PFSK-1 (cell line): Measurements from ENCODE around the gene CD82.

Experiments used
- FOXP2 ChIP-seq: optimal IDR thresholded peaks from 2 replicates; pipeline ENCODE3; 2011; ENCODE audit warnings: borderline replicate concordance, control low read depth, inconsistent platforms; ENCODE audit not compliant: insufficient read depth; ENCODE audit errors: extremely low read length, extremely low read depth
- POLR2AphosphoS5 ChIP-seq: IDR thresholded peaks from 2 replicates; pipeline ENCODE4 v1.6.1; 2012; ENCODE audit warnings: low read depth, mild to moderate bottlenecking, control low read depth, low read length, moderate library complexity
- REST ChIP-seq, 2 experiments: IDR thresholded peaks; 2 replicates each; pipeline versions ENCODE4 v1.6.1 to v1.8.0; 2011 to 2012; ENCODE audit warnings: low read depth in 2 of 2, low read length in 2 of 2, control low read depth in 1 of 2, inconsistent platforms in 1 of 2, mild to moderate bottlenecking in 1 of 2, moderate library complexity in 1 of 2; ENCODE audit not compliant: insufficient read depth in 1 of 2
- SIN3A ChIP-seq: IDR thresholded peaks from 2 replicates; pipeline ENCODE4 v1.6.1; 2012; ENCODE audit warnings: mild to moderate bottlenecking, low read length, moderate library complexity, borderline replicate concordance; ENCODE audit not compliant: insufficient read depth
- TAF1 ChIP-seq: IDR thresholded peaks from 2 replicates; pipeline ENCODE4 v1.6.1; 2012; ENCODE audit warnings: low read length, control low read depth, borderline replicate concordance; ENCODE audit not compliant: insufficient read depth

Gene CD82

GRCh38 chr11:44590769-44591168 lies 25.3 kb downstream of the CD82 start:
- TF ChIP-seq REST (IDR thresholded peaks at IDR 0.05; ENCODE audit: insufficient read depth in 1 of 2, low read depth in 2 of 2, low read length in 2 of 2) (no peak), SIN3A (no peak), FOXP2 (no peak), POLR2AphosphoS5 (no peak), TAF1 (no peak)

GRCh38 chr11:44591557-44591956 lies 26.1 kb downstream of the CD82 start:
- no peak for TF ChIP-seq SIN3A
- TF ChIP-seq REST (IDR thresholded peaks at IDR 0.05; ENCODE audit: insufficient read depth in 1 of 2, low read depth in 2 of 2, low read length in 2 of 2): no peak
- TF ChIP-seq FOXP2: no peak
- TF ChIP-seq POLR2AphosphoS5: no peak
- no peak for TF ChIP-seq TAF1

- TF ChIP-seq REST (IDR thresholded peaks at IDR 0.05; ENCODE audit: insufficient read depth in 1 of 2, low read depth in 2 of 2, low read length in 2 of 2): no peak
- no peak for TF ChIP-seq POLR2AphosphoS5
- no peak for TF ChIP-seq SIN3A
- TF ChIP-seq TAF1: no peak
- no peak for TF ChIP-seq FOXP2
These were observed 26.9 kb downstream of the CD82 start for GRCh38 chr11:44592125-44592940.

GRCh38 chr11:44593251-44593650 lies 27.8 kb downstream of the CD82 start:
- TF ChIP-seq FOXP2 (no peak), POLR2AphosphoS5 (no peak), TAF1 (no peak), REST (IDR thresholded peaks at IDR 0.05; ENCODE audit: insufficient read depth in 1 of 2, low read depth in 2 of 2, low read length in 2 of 2) (no peak), SIN3A (no peak)
